ENCODE data around the gene ZBTB39. TPM values are rescaled to one million over a fixed set of nuclear protein-coding genes. Genes with fewer than 3 reads are reported as not detected.

Gene ZBTB39
- polyA plus RNA-seq, 1 donor from 2014 or later = 6.4 TPM

DNA sequence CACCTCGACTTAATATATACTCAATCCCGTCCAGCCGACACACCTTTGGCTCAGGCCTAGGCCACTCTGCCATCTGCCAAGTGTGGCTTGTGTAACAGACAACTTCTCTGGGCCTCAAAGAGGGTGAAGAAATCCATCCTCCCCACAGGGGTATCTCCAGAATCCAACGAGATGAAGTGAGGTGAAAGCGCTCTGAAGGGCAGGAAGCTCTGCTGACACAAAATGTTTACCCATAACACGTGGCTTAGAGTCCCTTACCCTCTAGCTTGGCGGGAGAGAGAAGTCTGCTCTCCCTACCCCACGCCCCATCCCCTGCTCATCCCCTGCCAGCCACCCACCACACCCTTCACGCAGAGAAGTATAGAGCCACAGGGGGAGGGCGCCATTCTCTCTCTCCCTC is 13.0 kb downstream of the ZBTB39 start:
- no peaks in the 10 kb centered on the region for H3K36me3 ChIP-seq (ENCODE audit: insufficient read depth, low read length)
- H3K4me3 ChIP-seq (ENCODE audit: low read length) = no peak overlapping the region
- H3K9me2 ChIP-seq (ENCODE audit: insufficient read depth, low read length) = no peaks in the 10 kb centered on the region
- H3K27ac ChIP-seq (ENCODE audit: low read length) = no peak overlapping the region
- no peak overlapping the region for H3K9ac ChIP-seq (ENCODE audit: low read length)
- H3K9me3 ChIP-seq (ENCODE audit: low read length) = no peaks in the 10 kb centered on the region
- TF ChIP-seq, protein P1, sequence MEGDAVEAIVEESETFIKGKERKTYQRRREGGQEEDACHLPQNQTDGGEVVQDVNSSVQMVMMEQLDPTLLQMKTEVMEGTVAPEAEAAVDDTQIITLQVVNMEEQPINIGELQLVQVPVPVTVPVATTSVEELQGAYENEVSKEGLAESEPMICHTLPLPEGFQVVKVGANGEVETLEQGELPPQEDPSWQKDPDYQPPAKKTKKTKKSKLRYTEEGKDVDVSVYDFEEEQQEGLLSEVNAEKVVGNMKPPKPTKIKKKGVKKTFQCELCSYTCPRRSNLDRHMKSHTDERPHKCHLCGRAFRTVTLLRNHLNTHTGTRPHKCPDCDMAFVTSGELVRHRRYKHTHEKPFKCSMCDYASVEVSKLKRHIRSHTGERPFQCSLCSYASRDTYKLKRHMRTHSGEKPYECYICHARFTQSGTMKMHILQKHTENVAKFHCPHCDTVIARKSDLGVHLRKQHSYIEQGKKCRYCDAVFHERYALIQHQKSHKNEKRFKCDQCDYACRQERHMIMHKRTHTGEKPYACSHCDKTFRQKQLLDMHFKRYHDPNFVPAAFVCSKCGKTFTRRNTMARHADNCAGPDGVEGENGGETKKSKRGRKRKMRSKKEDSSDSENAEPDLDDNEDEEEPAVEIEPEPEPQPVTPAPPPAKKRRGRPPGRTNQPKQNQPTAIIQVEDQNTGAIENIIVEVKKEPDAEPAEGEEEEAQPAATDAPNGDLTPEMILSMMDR (IDR thresholded peaks at IDR 0.05; ENCODE audit: poor library complexity, severe bottlenecking) = no peak
- TF ChIP-seq EP300 (conservative IDR thresholded peaks at IDR 0.05; ENCODE audit: poor library complexity, severe bottlenecking) (no peak), SMC3 (conservative IDR thresholded peaks at IDR 0.05; ENCODE audit: poor library complexity) (no peak), RAD21 (conservative IDR thresholded peaks at IDR 0.05) (no peak), TAF1 (IDR thresholded peaks at IDR 0.05; ENCODE audit: low read depth) (no peak), EZH2 (IDR thresholded peaks at IDR 0.05; ENCODE audit: borderline replicate concordance, insufficient read depth, low read length, poor library complexity, severe bottlenecking) (no peak), POLR2AphosphoS5 (IDR thresholded peaks at IDR 0.05) (no peak), MXI1 (conservative IDR thresholded peaks at IDR 0.05; ENCODE audit: poor library complexity, severe bottlenecking) (no peak)
- TF ChIP-seq, protein P2, sequence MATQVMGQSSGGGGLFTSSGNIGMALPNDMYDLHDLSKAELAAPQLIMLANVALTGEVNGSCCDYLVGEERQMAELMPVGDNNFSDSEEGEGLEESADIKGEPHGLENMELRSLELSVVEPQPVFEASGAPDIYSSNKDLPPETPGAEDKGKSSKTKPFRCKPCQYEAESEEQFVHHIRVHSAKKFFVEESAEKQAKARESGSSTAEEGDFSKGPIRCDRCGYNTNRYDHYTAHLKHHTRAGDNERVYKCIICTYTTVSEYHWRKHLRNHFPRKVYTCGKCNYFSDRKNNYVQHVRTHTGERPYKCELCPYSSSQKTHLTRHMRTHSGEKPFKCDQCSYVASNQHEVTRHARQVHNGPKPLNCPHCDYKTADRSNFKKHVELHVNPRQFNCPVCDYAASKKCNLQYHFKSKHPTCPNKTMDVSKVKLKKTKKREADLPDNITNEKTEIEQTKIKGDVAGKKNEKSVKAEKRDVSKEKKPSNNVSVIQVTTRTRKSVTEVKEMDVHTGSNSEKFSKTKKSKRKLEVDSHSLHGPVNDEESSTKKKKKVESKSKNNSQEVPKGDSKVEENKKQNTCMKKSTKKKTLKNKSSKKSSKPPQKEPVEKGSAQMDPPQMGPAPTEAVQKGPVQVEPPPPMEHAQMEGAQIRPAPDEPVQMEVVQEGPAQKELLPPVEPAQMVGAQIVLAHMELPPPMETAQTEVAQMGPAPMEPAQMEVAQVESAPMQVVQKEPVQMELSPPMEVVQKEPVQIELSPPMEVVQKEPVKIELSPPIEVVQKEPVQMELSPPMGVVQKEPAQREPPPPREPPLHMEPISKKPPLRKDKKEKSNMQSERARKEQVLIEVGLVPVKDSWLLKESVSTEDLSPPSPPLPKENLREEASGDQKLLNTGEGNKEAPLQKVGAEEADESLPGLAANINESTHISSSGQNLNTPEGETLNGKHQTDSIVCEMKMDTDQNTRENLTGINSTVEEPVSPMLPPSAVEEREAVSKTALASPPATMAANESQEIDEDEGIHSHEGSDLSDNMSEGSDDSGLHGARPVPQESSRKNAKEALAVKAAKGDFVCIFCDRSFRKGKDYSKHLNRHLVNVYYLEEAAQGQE (IDR thresholded peaks at IDR 0.05; ENCODE audit: borderline replicate concordance) = no peak
- H2AFZ ChIP-seq (ENCODE audit: low read depth, low read length) = no peak overlapping the region
- no peaks in the 10 kb centered on the region for H3K27me3 ChIP-seq (ENCODE audit: insufficient read depth, low read depth, low read length)
- H3K4me2 ChIP-seq (ENCODE audit: low read length) = no peak overlapping the region
- H3K79me2 ChIP-seq (replicated peaks; ENCODE audit: insufficient read depth, low read length) = no peaks in the 10 kb centered on the region
- H3F3A ChIP-seq (ENCODE audit: insufficient read depth, low read length, poor library complexity, severe bottlenecking) = no peaks in the 10 kb centered on the region
- H4K20me1 ChIP-seq (ENCODE audit: insufficient read depth) = no peaks in the 10 kb centered on the region

DNA sequence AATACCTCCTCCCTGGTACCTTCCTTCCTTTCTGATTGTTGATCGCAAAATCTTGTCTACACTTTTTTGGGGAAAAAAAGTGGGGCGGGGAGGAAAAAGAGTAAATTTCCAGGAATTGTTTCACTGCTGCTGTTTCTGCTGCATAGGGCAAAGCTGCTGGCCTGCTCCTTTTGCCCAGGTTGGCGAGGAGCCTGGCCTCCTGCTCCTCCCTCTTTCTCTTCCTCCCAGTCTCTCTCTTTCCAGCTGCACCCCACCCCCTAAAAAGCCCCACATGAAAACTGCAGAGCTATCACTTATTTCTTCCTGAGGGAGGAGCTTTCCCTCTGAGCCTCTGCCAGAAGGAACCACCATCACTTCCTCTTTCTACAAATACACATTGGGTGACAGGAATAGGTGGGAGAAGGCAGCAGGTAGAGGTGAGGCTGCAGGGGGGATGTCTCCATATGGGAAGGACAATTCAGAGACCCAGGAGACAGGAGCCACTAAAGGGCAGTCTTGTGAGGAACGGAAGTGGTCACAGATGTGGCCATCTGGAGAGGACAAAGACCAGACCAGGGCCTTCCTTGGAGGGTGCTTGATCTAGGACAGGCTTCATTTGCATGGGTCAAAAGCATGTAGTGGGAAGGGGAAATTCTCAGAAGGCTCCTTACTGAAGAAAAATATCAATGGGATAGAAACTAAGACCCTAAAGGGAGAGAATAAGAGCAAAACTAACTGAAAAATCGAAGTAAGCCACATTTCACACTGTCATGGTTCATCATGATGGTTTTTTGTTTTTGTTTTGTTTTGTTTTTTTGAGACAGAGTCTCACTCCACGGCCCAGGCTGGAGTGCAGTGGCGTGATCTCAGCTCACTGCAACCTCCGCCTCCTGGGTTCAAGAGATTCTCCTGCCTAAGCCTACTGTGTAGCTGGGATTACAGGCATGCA is 14.8 kb downstream of the ZBTB39 start:
- H3K36me3 ChIP-seq (ENCODE audit: insufficient read depth, low read length) = no peaks in the 10 kb centered on the region
- no peak overlapping the region for H3K4me3 ChIP-seq (ENCODE audit: low read length)
- no peaks in the 10 kb centered on the region for H3F3A ChIP-seq (ENCODE audit: insufficient read depth, low read length, poor library complexity, severe bottlenecking)
- no peak overlapping the region for H2AFZ ChIP-seq (ENCODE audit: low read depth, low read length)
- H3K27me3 ChIP-seq (ENCODE audit: insufficient read depth, low read depth, low read length) = no peaks in the 10 kb centered on the region
- no peaks in the 10 kb centered on the region for H3K9me2 ChIP-seq (ENCODE audit: insufficient read depth, low read length)
- H3K4me2 ChIP-seq (ENCODE audit: low read length) = no peak overlapping the region
- H3K9ac ChIP-seq (ENCODE audit: low read length) = no peak overlapping the region
- TF ChIP-seq SMC3 (conservative IDR thresholded peaks at IDR 0.05; ENCODE audit: poor library complexity) (no peak), TAF1 (IDR thresholded peaks at IDR 0.05; ENCODE audit: low read depth) (no peak), MXI1 (conservative IDR thresholded peaks at IDR 0.05; ENCODE audit: poor library complexity, severe bottlenecking) (no peak), EZH2 (IDR thresholded peaks at IDR 0.05; ENCODE audit: borderline replicate concordance, insufficient read depth, low read length, poor library complexity, severe bottlenecking) (no peak), RAD21 (conservative IDR thresholded peaks at IDR 0.05) (no peak), POLR2AphosphoS5 (IDR thresholded peaks at IDR 0.05) (no peak), EP300 (conservative IDR thresholded peaks at IDR 0.05; ENCODE audit: poor library complexity, severe bottlenecking) (no peak)
- TF ChIP-seq, protein P1 (IDR thresholded peaks at IDR 0.05; ENCODE audit: poor library complexity, severe bottlenecking) = no peak
- TF ChIP-seq, protein P2 (IDR thresholded peaks at IDR 0.05; ENCODE audit: borderline replicate concordance) = no peak
- H3K79me2 ChIP-seq (replicated peaks; ENCODE audit: insufficient read depth, low read length) = no peaks in the 10 kb centered on the region
- no peaks in the 10 kb centered on the region for H3K9me3 ChIP-seq (ENCODE audit: low read length)
- no peaks in the 10 kb centered on the region for H4K20me1 ChIP-seq (ENCODE audit: insufficient read depth)
- H3K27ac ChIP-seq (ENCODE audit: low read length) = no peak overlapping the region
